ENCODE results near the gene GARIN3.

The GARIN3 gene

GRCh38 chr5:157165261-157165660, 803 bp downstream of the GARIN3 start:
- Histone ChIP-seq H3K9ac (ENCODE audit: low read length) (no peak overlapping the region), H3K27ac (ENCODE audit: low read depth, low read length) (no peak overlapping the region), H3K4me1 (ENCODE audit: control insufficient read depth, insufficient read depth, low read length) (no peaks in the 10 kb centered on the region), H3K4me3 (ENCODE audit: low read depth, low read length) (no peak overlapping the region), H3K36me3 (ENCODE audit: control insufficient read depth, insufficient read depth, low read length) (no peaks in the 10 kb centered on the region), H3K27me3 (ENCODE audit: control insufficient read depth, insufficient read depth, low read length) (no peaks in the 10 kb centered on the region), H3K9me3 (ENCODE audit: control insufficient read depth, insufficient read depth, low read depth, low read length) (no peaks in the 10 kb centered on the region)

GRCh38 chr5:157164521-157164920, 1.5 kb downstream of the GARIN3 start:
- no peaks in the 10 kb centered on the region for H3K27me3 ChIP-seq (ENCODE audit: control insufficient read depth, insufficient read depth, low read length)
- H3K4me1 ChIP-seq (ENCODE audit: control insufficient read depth, insufficient read depth, low read length), result no peaks in the 10 kb centered on the region
- H3K9me3 ChIP-seq (ENCODE audit: control insufficient read depth, insufficient read depth, low read depth, low read length), result no peaks in the 10 kb centered on the region
- no peak overlapping the region for H3K9ac ChIP-seq (ENCODE audit: low read length)
- H3K27ac ChIP-seq (ENCODE audit: low read depth, low read length), result no peak overlapping the region
- no peaks in the 10 kb centered on the region for H3K36me3 ChIP-seq (ENCODE audit: control insufficient read depth, insufficient read depth, low read length)
- no peak overlapping the region for H3K4me3 ChIP-seq (ENCODE audit: low read depth, low read length)

GRCh38 chr5:157162919-157163510, 3.0 kb downstream of the GARIN3 start:
- Histone ChIP-seq H3K9ac (ENCODE audit: low read length) (no peak overlapping the region), H3K4me3 (ENCODE audit: low read depth, low read length) (no peak overlapping the region), H3K27ac (ENCODE audit: low read depth, low read length) (no peak overlapping the region), H3K27me3 (ENCODE audit: control insufficient read depth, insufficient read depth, low read length) (no peaks in the 10 kb centered on the region), H3K9me3 (ENCODE audit: control insufficient read depth, insufficient read depth, low read depth, low read length) (no peaks in the 10 kb centered on the region), H3K4me1 (ENCODE audit: control insufficient read depth, insufficient read depth, low read length) (no peaks in the 10 kb centered on the region), H3K36me3 (ENCODE audit: control insufficient read depth, insufficient read depth, low read length) (no peaks in the 10 kb centered on the region)

GRCh38 chr5:157161996-157162395, 4.1 kb downstream of the GARIN3 start:
- H3K27ac ChIP-seq (ENCODE audit: low read depth, low read length), result no peak overlapping the region
- no peak overlapping the region for H3K9ac ChIP-seq (ENCODE audit: low read length)
- no peaks in the 10 kb centered on the region for H3K9me3 ChIP-seq (ENCODE audit: control insufficient read depth, insufficient read depth, low read depth, low read length)
- no peak overlapping the region for H3K4me3 ChIP-seq (ENCODE audit: low read depth, low read length)
- no peaks in the 10 kb centered on the region for H3K36me3 ChIP-seq (ENCODE audit: control insufficient read depth, insufficient read depth, low read length)
- no peaks in the 10 kb centered on the region for H3K4me1 ChIP-seq (ENCODE audit: control insufficient read depth, insufficient read depth, low read length)
- no peaks in the 10 kb centered on the region for H3K27me3 ChIP-seq (ENCODE audit: control insufficient read depth, insufficient read depth, low read length)

- no peak overlapping the region for H3K4me3 ChIP-seq (ENCODE audit: low read depth, low read length)
- H3K27me3 ChIP-seq (ENCODE audit: control insufficient read depth, insufficient read depth, low read length), result no peaks in the 10 kb centered on the region
- no peaks in the 10 kb centered on the region for H3K9me3 ChIP-seq (ENCODE audit: control insufficient read depth, insufficient read depth, low read depth, low read length)
- no peaks in the 10 kb centered on the region for H3K4me1 ChIP-seq (ENCODE audit: control insufficient read depth, insufficient read depth, low read length)
- no peak overlapping the region for H3K9ac ChIP-seq (ENCODE audit: low read length)
- H3K27ac ChIP-seq (ENCODE audit: low read depth, low read length), result no peak overlapping the region
- H3K36me3 ChIP-seq (ENCODE audit: control insufficient read depth, insufficient read depth, low read length), result no peaks in the 10 kb centered on the region
Observed at GRCh38 chr5:157160001-157160400, 6.1 kb downstream of the GARIN3 start.

- Histone ChIP-seq H3K4me1 (ENCODE audit: control insufficient read depth, insufficient read depth, low read length) (no peaks in the 10 kb centered on the region), H3K36me3 (ENCODE audit: control insufficient read depth, insufficient read depth, low read length) (no peaks in the 10 kb centered on the region), H3K9ac (ENCODE audit: low read length) (no peak overlapping the region), H3K27ac (ENCODE audit: low read depth, low read length) (no peak overlapping the region), H3K4me3 (ENCODE audit: low read depth, low read length) (no peak overlapping the region), H3K9me3 (ENCODE audit: control insufficient read depth, insufficient read depth, low read depth, low read length) (no peaks in the 10 kb centered on the region), H3K27me3 (ENCODE audit: control insufficient read depth, insufficient read depth, low read length) (no peaks in the 10 kb centered on the region)
Observed at GRCh38 chr5:157159209-157159751, 6.8 kb downstream of the GARIN3 start.

- Histone ChIP-seq H3K36me3 (ENCODE audit: control insufficient read depth, insufficient read depth, low read length) (no peaks in the 10 kb centered on the region), H3K27ac (ENCODE audit: low read depth, low read length) (no peak overlapping the region), H3K27me3 (ENCODE audit: control insufficient read depth, insufficient read depth, low read length) (no peaks in the 10 kb centered on the region), H3K9me3 (ENCODE audit: control insufficient read depth, insufficient read depth, low read depth, low read length) (no peaks in the 10 kb centered on the region), H3K4me3 (ENCODE audit: low read depth, low read length) (no peak overlapping the region), H3K4me1 (ENCODE audit: control insufficient read depth, insufficient read depth, low read length) (no peaks in the 10 kb centered on the region), H3K9ac (ENCODE audit: low read length) (no peak overlapping the region)
Observed at GRCh38 chr5:157157293-157157891, 8.7 kb downstream of the GARIN3 start.

GRCh38 chr5:157155297-157155696, 10.8 kb downstream of the GARIN3 start:
- Histone ChIP-seq H3K36me3 (ENCODE audit: control insufficient read depth, insufficient read depth, low read length) (no peaks in the 10 kb centered on the region), H3K9ac (ENCODE audit: low read length) (no peak overlapping the region), H3K27me3 (ENCODE audit: control insufficient read depth, insufficient read depth, low read length) (no peaks in the 10 kb centered on the region), H3K4me1 (ENCODE audit: control insufficient read depth, insufficient read depth, low read length) (no peaks in the 10 kb centered on the region), H3K27ac (ENCODE audit: low read depth, low read length) (no peak overlapping the region), H3K4me3 (ENCODE audit: low read depth, low read length) (no peak overlapping the region), H3K9me3 (ENCODE audit: control insufficient read depth, insufficient read depth, low read depth, low read length) (no peaks in the 10 kb centered on the region)

- H3K4me3 ChIP-seq (ENCODE audit: low read depth, low read length), result no peak overlapping the region
- H3K9ac ChIP-seq (ENCODE audit: low read length), result no peak overlapping the region
- H3K27ac ChIP-seq (ENCODE audit: low read depth, low read length), result no peak overlapping the region
- H3K4me1 ChIP-seq (ENCODE audit: control insufficient read depth, insufficient read depth, low read length), result no peaks in the 10 kb centered on the region
- no peaks in the 10 kb centered on the region for H3K27me3 ChIP-seq (ENCODE audit: control insufficient read depth, insufficient read depth, low read length)
- no peaks in the 10 kb centered on the region for H3K9me3 ChIP-seq (ENCODE audit: control insufficient read depth, insufficient read depth, low read depth, low read length)
- no peaks in the 10 kb centered on the region for H3K36me3 ChIP-seq (ENCODE audit: control insufficient read depth, insufficient read depth, low read length)
Observed at GRCh38 chr5:157150995-157151394, 15.1 kb downstream of the GARIN3 start.

GRCh38 chr5:157148734-157149615, 17.1 kb downstream of the GARIN3 start:
- H3K27ac ChIP-seq (ENCODE audit: low read depth, low read length), result no peak overlapping the region
- no peak overlapping the region for H3K4me3 ChIP-seq (ENCODE audit: low read depth, low read length)
- H3K36me3 ChIP-seq (ENCODE audit: control insufficient read depth, insufficient read depth, low read length), result no peaks in the 10 kb centered on the region
- H3K9ac ChIP-seq (ENCODE audit: low read length), result no peak overlapping the region
- no peaks in the 10 kb centered on the region for H3K4me1 ChIP-seq (ENCODE audit: control insufficient read depth, insufficient read depth, low read length)
- H3K9me3 ChIP-seq (ENCODE audit: control insufficient read depth, insufficient read depth, low read depth, low read length), result no peaks in the 10 kb centered on the region
- H3K27me3 ChIP-seq (ENCODE audit: control insufficient read depth, insufficient read depth, low read length), result no peaks in the 10 kb centered on the region

All from HUES6 (cell line).